Tibial nerve (tissue), 4 donors: ENCODE measurements around the gene WDR27.

Experiments
- EP300 ChIP-seq, 2 donors: sonication (generic); formaldehyde crosslinking; IDR thresholded peaks; one replicate each; pipeline ENCODE4 v1.6.1; 2017; ENCODE audit warnings: antibody characterized with exemption in 2 of 2, mild to moderate bottlenecking in 1 of 2
- POLR2A ChIP-seq, 2 donors: fragments of 450-650 bp; IDR thresholded peaks; one replicate each; pipeline ENCODE4 v1.6.1; 2017; ENCODE audit warnings: antibody characterized with exemption in 2 of 2, mild to moderate bottlenecking in 2 of 2, moderate library complexity in 2 of 2
- TF ChIP-seq, protein P1 (sequence below), 5 experiments: fragments of 200-600 bp in 3 of 5; fragments of 450-650 bp in 2 of 5; sonication (generic) in 3 of 5; IDR thresholded peaks; one replicate each; pipeline ENCODE4 v1.5.1; 2016 to 2019; ENCODE audit warnings: antibody characterized with exemption in 5 of 5, mild to moderate bottlenecking in 3 of 5, moderate library complexity in 2 of 5

DNA sequence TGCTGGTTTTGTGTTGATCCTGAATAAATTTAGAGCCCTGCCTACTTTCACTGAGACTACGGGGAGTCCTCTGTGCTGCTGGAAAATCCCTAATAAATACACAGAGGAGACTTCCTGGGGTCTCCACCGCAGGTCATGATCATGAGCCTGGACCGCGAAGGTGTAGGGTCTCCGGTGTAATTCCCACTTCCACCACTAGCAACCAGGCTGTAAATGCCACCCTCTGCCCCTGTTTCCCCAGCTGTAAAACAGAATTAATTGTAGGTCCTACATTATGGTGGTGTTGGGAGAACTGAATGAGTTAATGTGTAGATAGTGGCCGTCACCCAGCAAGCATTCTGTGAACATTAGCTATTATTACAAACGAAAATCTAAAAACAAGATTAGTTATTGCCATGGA lies 256.6 kb downstream of the WDR27 start:
- TF ChIP-seq, protein P1, sequence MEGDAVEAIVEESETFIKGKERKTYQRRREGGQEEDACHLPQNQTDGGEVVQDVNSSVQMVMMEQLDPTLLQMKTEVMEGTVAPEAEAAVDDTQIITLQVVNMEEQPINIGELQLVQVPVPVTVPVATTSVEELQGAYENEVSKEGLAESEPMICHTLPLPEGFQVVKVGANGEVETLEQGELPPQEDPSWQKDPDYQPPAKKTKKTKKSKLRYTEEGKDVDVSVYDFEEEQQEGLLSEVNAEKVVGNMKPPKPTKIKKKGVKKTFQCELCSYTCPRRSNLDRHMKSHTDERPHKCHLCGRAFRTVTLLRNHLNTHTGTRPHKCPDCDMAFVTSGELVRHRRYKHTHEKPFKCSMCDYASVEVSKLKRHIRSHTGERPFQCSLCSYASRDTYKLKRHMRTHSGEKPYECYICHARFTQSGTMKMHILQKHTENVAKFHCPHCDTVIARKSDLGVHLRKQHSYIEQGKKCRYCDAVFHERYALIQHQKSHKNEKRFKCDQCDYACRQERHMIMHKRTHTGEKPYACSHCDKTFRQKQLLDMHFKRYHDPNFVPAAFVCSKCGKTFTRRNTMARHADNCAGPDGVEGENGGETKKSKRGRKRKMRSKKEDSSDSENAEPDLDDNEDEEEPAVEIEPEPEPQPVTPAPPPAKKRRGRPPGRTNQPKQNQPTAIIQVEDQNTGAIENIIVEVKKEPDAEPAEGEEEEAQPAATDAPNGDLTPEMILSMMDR (IDR thresholded peaks at IDR 0.05): no peak
- TF ChIP-seq POLR2A (IDR thresholded peaks at IDR 0.05) (no peak), EP300 (IDR thresholded peaks at IDR 0.05) (no peak)
